Subcutaneous abdominal adipose tissue (tissue), 5 donors: ENCODE results near the gene ZNF784.

Experiments used
- H3K27ac ChIP-seq: one replicate; pipeline ENCODE4 v1.7.0; 2013; ENCODE audit warnings: low read depth, mild to moderate bottlenecking, inconsistent platforms, low read length, moderate library complexity
- H3K27me3 ChIP-seq, 5 donors: one replicate each; pipeline ENCODE4 v1.7.0; 2013; ENCODE audit warnings: low read length in 5 of 5, inconsistent platforms in 1 of 5; ENCODE audit not compliant: control insufficient read depth in 5 of 5, insufficient read depth in 4 of 5
- H3K36me3 ChIP-seq, 5 donors: one replicate each; pipeline ENCODE4 v1.7.0; 2013; ENCODE audit warnings: low read length in 5 of 5; ENCODE audit not compliant: control insufficient read depth in 5 of 5, insufficient read depth in 5 of 5
- H3K4me1 ChIP-seq, 5 donors: one replicate each; pipeline ENCODE4 v1.7.0; 2013; ENCODE audit warnings: low read length in 5 of 5, mild to moderate bottlenecking in 3 of 5, moderate library complexity in 1 of 5; ENCODE audit not compliant: control insufficient read depth in 5 of 5, insufficient read depth in 5 of 5
- H3K4me3 ChIP-seq, 5 donors: one replicate each; pipeline ENCODE4 v1.7.0; 2013; ENCODE audit warnings: low read length in 5 of 5, low read depth in 1 of 5
- H3K9ac ChIP-seq, 5 donors: one replicate each; pipeline ENCODE4 v1.7.0; 2013; ENCODE audit warnings: low read length in 5 of 5, mild to moderate bottlenecking in 4 of 5, moderate library complexity in 3 of 5
- H3K9me3 ChIP-seq, 5 donors: one replicate each; pipeline ENCODE4 v1.7.0; 2013; ENCODE audit warnings: low read length in 5 of 5; ENCODE audit not compliant: control insufficient read depth in 5 of 5
- donor health status: healthy.
- donor health status: healthy.
- donor health status: healthy.
- donor health status: healthy.
- donor health status: healthy.

Gene ZNF784

GRCh38 chr19:55599468-55599841 lies 24.9 kb downstream of the ZNF784 start, which contains the start of gene FIZ1:
FIZ1 (minus strand) TSS chr19:55599517; CDS start chr19:55597865, 1,652 bp downstream.
- Histone ChIP-seq H3K9me3 (no peaks in the 10 kb centered on the region), H3K27ac (peak within 1 kb of the TSS; percentile 83), H3K4me3 (peak within 1 kb of the TSS; percentile 91 to 99 (median 92)), H3K27me3 (no peaks in the 10 kb centered on the region), H3K36me3 (peaks cover 0 to 41% (median 26%) of the 10 kb centered on the region in 5 donors), H3K4me1 (peaks cover 2 to 23% (median 18%) of the 10 kb centered on the region in 5 donors), H3K9ac (peak within 1 kb of the TSS; percentile 77 to 93 (median 87))

GRCh38 chr19:55598719-55599467 lies 25.5 kb downstream of the ZNF784 start:
- peaks cover 0 to 41% (median 26%) of the 10 kb centered on the region in 5 donors for H3K36me3 ChIP-seq
- H3K9ac ChIP-seq, result peak overlapping the region in 4 of 5 donors; percentile 53 to 93 (median 86)

GRCh38 chr19:55598034-55598433 lies 26.3 kb downstream of the ZNF784 start:
- Histone ChIP-seq H3K36me3 (peaks cover 0 to 46% (median 31%) of the 10 kb centered on the region in 5 donors), H3K9me3 (no peaks in the 10 kb centered on the region), H3K4me3 (no peak overlapping the region), H3K9ac (no peak overlapping the region), H3K4me1 (peaks cover 2 to 22% (median 15%) of the 10 kb centered on the region in 5 donors), H3K27me3 (no peaks in the 10 kb centered on the region), H3K27ac (no peak overlapping the region)

More at GRCh38 chr19:55598719-55599467, 25.5 kb downstream of the ZNF784 start:
- H3K27me3 ChIP-seq, result no peaks in the 10 kb centered on the region
- no peaks in the 10 kb centered on the region for H3K9me3 ChIP-seq
- H3K27ac ChIP-seq, result peak overlapping the region; percentile 83
- peaks cover 2 to 22% (median 15%) of the 10 kb centered on the region in 5 donors for H3K4me1 ChIP-seq
- H3K4me3 ChIP-seq, result peak overlapping the region; percentile 49 to 99 (median 92)

- no peaks in the 10 kb centered on the region for H3K9me3 ChIP-seq
- peaks cover 0 to 46% (median 31%) of the 10 kb centered on the region in 5 donors for H3K36me3 ChIP-seq
- H3K4me3 ChIP-seq, result no peak overlapping the region
- H3K4me1 ChIP-seq, result peaks cover 3 to 22% (median 15%) of the 10 kb centered on the region in 5 donors
- H3K27me3 ChIP-seq, result no peaks in the 10 kb centered on the region
- no peak overlapping the region for H3K9ac ChIP-seq
- H3K27ac ChIP-seq, result no peak overlapping the region
These were observed 26.9 kb downstream of the ZNF784 start for GRCh38 chr19:55597501-55597921.

- Histone ChIP-seq H3K4me3 (no peak overlapping the region), H3K9me3 (no peaks in the 10 kb centered on the region), H3K36me3 (peaks cover 0 to 50% (median 33%) of the 10 kb centered on the region in 5 donors), H3K27me3 (no peaks in the 10 kb centered on the region), H3K27ac (no peak overlapping the region), H3K4me1 (peaks cover 4 to 18% (median 14%) of the 10 kb centered on the region in 5 donors), H3K9ac (no peak overlapping the region)
These were observed 28.1 kb downstream of the ZNF784 start for GRCh38 chr19:55596304-55596703.

GRCh38 chr19:55594996-55595545 lies 29.3 kb downstream of the ZNF784 start:
- Histone ChIP-seq H3K36me3 (peaks cover 0 to 50% (median 33%) of the 10 kb centered on the region in 5 donors), H3K9ac (no peak overlapping the region), H3K27me3 (no peaks in the 10 kb centered on the region), H3K9me3 (no peaks in the 10 kb centered on the region), H3K4me1 (peaks cover 4 to 11% (median 6%) of the 10 kb centered on the region in 5 donors), H3K27ac (no peak overlapping the region), H3K4me3 (no peak overlapping the region)

GRCh38 chr19:55593096-55593772 lies 31.1 kb downstream of the ZNF784 start:
- Histone ChIP-seq H3K9ac (no peak overlapping the region), H3K4me1 (peaks cover 0 to 2% (median under 1%) of the 10 kb centered on the region in 5 donors), H3K27me3 (no peaks in the 10 kb centered on the region), H3K27ac (no peak overlapping the region), H3K9me3 (no peaks in the 10 kb centered on the region), H3K36me3 (peaks cover 0 to 50% (median 33%) of the 10 kb centered on the region in 5 donors), H3K4me3 (no peak overlapping the region)

- no peak overlapping the region for H3K9ac ChIP-seq
- no peak overlapping the region for H3K4me3 ChIP-seq
- H3K9me3 ChIP-seq, result no peaks in the 10 kb centered on the region
- H3K27me3 ChIP-seq, result no peaks in the 10 kb centered on the region
- H3K36me3 ChIP-seq, result peaks cover 0 to 50% (median 33%) of the 10 kb centered on the region in 5 donors
- peaks cover 0 to 2% (median under 1%) of the 10 kb centered on the region in 5 donors for H3K4me1 ChIP-seq
- H3K27ac ChIP-seq, result no peak overlapping the region
These were observed 31.8 kb downstream of the ZNF784 start for GRCh38 chr19:55592391-55593090.

- Histone ChIP-seq H3K4me3 (no peak overlapping the region), H3K27me3 (no peaks in the 10 kb centered on the region), H3K4me1 (peaks cover 3 to 10% (median 9%) of the 10 kb centered on the region in 5 donors), H3K9me3 (no peaks in the 10 kb centered on the region), H3K36me3 (peaks cover 0 to 41% (median 27%) of the 10 kb centered on the region in 5 donors), H3K9ac (no peak overlapping the region), H3K27ac (no peak overlapping the region)
These were observed 32.8 kb downstream of the ZNF784 start for GRCh38 chr19:55591555-55591954.
